Body of pancreas (tissue), 4 donors: ENCODE data around the gene ATOH1. TPM values are rescaled to one million over a fixed set of nuclear protein-coding genes. Genes with fewer than 3 reads are reported as not detected.
A peak's percentile ranks its signal among the peaks of the same experiment; 100 is the strongest.

ENCODE experiments used
- ATAC-seq: fragments of 150-250 bp; one replicate; pipeline ENCODE4 v1.9.1; 2016
- DNase-seq, 4 donors: peaks; one replicate each; pipeline ENCODE4 v3.0.0-alpha.2; 2019
- H3K27ac ChIP-seq, 4 donors: fragments of 200-600 bp; sonication (generic); 1 replicate in 3 of 4; 2 replicates in 1 of 4; pipeline versions ENCODE4 v1.5.1 to v1.6.1; 2016 to 2019; ENCODE audit warnings: mild to moderate bottlenecking in 1 of 4, mixed read lengths in 1 of 4, moderate library complexity in 1 of 4
- H3K27me3 ChIP-seq, 2 donors: fragments of 200-600 bp; sonication (generic); one replicate each; pipeline ENCODE4 v1.6.0; 2016; ENCODE audit warnings: mild to moderate bottlenecking in 1 of 2
- H3K36me3 ChIP-seq, 2 donors: fragments of 200-600 bp; sonication (generic); replicated peaks in 1 of 2; 2 replicates each; pipeline ENCODE4 v1.5.1; 2016; ENCODE audit warnings: low read depth in 2 of 2; ENCODE audit not compliant: insufficient read depth in 1 of 2
- H3K4me1 ChIP-seq: fragments of 200-600 bp; sonication (generic); one replicate; pipeline ENCODE4 v1.6.0; 2016
- H3K4me3 ChIP-seq, 2 donors: fragments of 200-600 bp; sonication (generic); 1 replicate in 1 of 2; 2 replicates in 1 of 2; pipeline ENCODE4 v1.5.1; 2016 to 2019
- H3K9me3 ChIP-seq, 3 donors: fragments of 200-600 bp; sonication (generic); 1 replicate in 2 of 3; 2 replicates in 1 of 3; pipeline ENCODE4 v1.5.1; 2016
- POLR2A ChIP-seq, 3 donors: fragments of 450-650 bp; IDR thresholded peaks; one replicate each; pipeline ENCODE4 v1.6.1; 2016; ENCODE audit warnings: antibody characterized with exemption in 3 of 3, mild to moderate bottlenecking in 2 of 3
- WGBS, 2 donors: methylation state at CpG; one replicate each; pipeline ENCODE4 v1.1.5; 2017; 5-methylcytosine and 5-hydroxymethylcytosine counted together
- intact Hi-C: fragments of 100-400 bp; cut with DNase I; formaldehyde crosslinking; loops from one replicate; pipeline ENCODE4 v1.15.1; 2023
- total RNA-seq, 2 donors: library from RNA; depleted of rRNA; stranded (reverse); fragments of >200 nt; gene quantifications; one replicate each; pipeline ENCODE4 v1.1.0, GENCODE V29; 2016
- TF ChIP-seq, protein P1 (sequence below), 7 experiments: fragments of 450-650 bp in 4 of 7; fragments of 200-600 bp in 3 of 7; sonication (generic) in 3 of 7; IDR thresholded peaks; one replicate each; pipeline ENCODE4 v1.5.1; 2016 to 2019; ENCODE audit warnings: antibody characterized with exemption in 7 of 7

Gene ATOH1
- total RNA-seq, 2 donors from 2014 or later = not detected

DNA sequence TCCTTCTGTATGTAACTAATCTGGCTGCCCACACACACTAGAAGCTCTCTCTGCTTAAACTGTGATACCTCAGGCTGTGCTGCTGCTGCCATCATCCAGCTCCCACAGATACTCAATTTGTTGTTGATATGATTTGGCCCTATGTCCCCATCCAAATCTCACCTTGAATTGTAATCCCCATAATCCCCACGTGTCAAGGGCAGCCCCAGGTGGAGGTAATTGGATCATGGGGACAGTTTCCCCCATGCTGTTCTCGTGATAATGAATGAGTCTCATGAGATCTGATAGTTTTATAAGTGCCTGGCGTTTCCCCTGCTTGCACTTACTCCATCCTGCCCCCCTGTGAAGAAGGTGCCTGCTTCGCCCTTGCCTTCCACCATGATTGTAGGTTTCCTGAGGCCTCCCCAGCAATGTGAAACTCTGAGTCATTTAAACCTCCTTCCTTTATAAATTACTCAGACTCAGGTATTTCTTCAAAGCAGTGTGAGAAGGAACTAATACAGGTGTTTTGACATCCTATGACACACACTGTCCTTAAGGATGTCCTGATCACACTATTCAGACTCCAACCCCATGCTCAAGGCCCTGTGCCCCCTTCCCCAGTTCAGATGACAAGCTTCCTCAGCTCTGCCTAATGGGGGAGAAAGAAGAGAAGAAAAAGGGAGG is 2.9 kb upstream of the ATOH1 start:
- Histone ChIP-seq H3K9me3 (no peaks in the 10 kb centered on the region), H3K27me3 (peaks cover 0 to 27% of the 10 kb centered on the region in 2 donors), H3K4me3 (no peak overlapping the region), H3K4me1 (peaks cover 31% of the 10 kb centered on the region), H3K27ac (no peak overlapping the region), H3K36me3 (no peaks in the 10 kb centered on the region)
- intact Hi-C loops = no loop called here
- WGBS, 2 donors = 26 to 29% methylated on average over 4 of the region's 4 CpGs
- TF ChIP-seq POLR2A (IDR thresholded peaks at IDR 0.05) = no peak
- TF ChIP-seq, protein P1, sequence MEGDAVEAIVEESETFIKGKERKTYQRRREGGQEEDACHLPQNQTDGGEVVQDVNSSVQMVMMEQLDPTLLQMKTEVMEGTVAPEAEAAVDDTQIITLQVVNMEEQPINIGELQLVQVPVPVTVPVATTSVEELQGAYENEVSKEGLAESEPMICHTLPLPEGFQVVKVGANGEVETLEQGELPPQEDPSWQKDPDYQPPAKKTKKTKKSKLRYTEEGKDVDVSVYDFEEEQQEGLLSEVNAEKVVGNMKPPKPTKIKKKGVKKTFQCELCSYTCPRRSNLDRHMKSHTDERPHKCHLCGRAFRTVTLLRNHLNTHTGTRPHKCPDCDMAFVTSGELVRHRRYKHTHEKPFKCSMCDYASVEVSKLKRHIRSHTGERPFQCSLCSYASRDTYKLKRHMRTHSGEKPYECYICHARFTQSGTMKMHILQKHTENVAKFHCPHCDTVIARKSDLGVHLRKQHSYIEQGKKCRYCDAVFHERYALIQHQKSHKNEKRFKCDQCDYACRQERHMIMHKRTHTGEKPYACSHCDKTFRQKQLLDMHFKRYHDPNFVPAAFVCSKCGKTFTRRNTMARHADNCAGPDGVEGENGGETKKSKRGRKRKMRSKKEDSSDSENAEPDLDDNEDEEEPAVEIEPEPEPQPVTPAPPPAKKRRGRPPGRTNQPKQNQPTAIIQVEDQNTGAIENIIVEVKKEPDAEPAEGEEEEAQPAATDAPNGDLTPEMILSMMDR (IDR thresholded peaks at IDR 0.05) = no peak
- DNase-seq (no peak), ATAC-seq (no peak)

DNA sequence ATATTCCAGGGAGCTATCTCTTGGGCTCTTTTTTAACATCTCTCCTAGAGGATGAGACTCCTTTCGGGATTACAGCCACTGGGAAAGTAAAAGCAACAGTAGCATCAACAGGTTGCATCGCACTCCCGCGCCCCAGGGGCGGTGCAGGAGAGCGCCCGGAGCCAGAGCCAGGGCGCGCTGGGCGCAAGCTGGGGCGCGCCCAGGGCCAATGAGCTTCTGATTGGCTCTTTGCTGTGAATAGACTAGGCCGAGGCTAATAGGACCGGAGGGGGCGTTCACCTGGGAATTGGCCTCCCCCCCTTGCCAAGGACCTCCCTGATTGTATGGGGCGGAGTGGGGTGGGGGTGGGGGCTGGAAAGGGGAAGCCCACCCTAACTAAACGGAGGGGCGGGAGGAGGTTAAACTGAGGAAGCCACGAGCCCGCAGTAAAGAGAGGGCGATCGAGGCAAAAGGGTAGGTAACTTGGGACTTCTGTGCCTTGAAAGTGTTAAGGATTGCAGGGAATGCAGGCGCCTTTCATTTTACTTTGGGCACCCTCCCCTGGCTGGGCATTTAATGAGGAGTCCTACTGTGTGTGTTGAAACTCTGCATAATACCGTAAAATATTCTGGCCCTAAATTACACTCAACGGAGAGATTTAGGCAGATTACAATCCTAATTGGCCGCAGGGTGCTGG is 1.1 kb upstream of the ATOH1 start:
- no peaks in the 10 kb centered on the region for H3K36me3 ChIP-seq
- no peak overlapping the region for H3K4me3 ChIP-seq
- no peaks in the 10 kb centered on the region for H3K9me3 ChIP-seq
- H3K27me3 ChIP-seq = peaks cover 0 to 34% of the 10 kb centered on the region in 2 donors
- peaks cover 38% of the 10 kb centered on the region for H3K4me1 ChIP-seq
- intact Hi-C loops = no loop called here
- TF ChIP-seq, protein P1 (IDR thresholded peaks at IDR 0.05) = no peak
- TF ChIP-seq POLR2A (IDR thresholded peaks at IDR 0.05) = no peak
- WGBS, 2 donors = 4 to 6% methylated on average over 22 to 26 of the region's 26 CpGs
- DNase-seq (peak in 1 of 4 donors; percentile 15), ATAC-seq (peak; percentile 40)
- H3K27ac ChIP-seq = no peak overlapping the region

DNA sequence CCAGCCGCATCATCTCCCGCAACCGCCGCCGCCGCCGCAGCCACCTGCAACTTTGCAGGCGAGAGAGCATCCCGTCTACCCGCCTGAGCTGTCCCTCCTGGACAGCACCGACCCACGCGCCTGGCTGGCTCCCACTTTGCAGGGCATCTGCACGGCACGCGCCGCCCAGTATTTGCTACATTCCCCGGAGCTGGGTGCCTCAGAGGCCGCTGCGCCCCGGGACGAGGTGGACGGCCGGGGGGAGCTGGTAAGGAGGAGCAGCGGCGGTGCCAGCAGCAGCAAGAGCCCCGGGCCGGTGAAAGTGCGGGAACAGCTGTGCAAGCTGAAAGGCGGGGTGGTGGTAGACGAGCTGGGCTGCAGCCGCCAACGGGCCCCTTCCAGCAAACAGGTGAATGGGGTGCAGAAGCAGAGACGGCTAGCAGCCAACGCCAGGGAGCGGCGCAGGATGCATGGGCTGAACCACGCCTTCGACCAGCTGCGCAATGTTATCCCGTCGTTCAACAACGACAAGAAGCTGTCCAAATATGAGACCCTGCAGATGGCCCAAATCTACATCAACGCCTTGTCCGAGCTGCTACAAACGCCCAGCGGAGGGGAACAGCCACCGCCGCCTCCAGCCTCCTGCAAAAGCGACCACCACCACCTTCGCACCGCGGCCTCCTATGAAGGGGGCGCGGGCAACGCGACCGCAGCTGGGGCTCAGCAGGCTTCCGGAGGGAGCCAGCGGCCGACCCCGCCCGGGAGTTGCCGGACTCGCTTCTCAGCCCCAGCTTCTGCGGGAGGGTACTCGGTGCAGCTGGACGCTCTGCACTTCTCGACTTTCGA is 654 bp downstream of the ATOH1 start:
- intact Hi-C loops = no loop called here
- Histone ChIP-seq H3K27ac (no peak overlapping the region), H3K4me1 (peaks cover 38% of the 10 kb centered on the region), H3K36me3 (no peaks in the 10 kb centered on the region), H3K9me3 (no peaks in the 10 kb centered on the region), H3K4me3 (peak overlapping the region in 1 of 2 donors; percentile 11), H3K27me3 (peaks cover 0 to 34% of the 10 kb centered on the region in 2 donors)
- ATAC-seq (peak; percentile 23), DNase-seq (peak in 3 of 4 donors; percentile 15 to 19 (median 16))
- no peak for TF ChIP-seq POLR2A (IDR thresholded peaks at IDR 0.05)
- TF ChIP-seq, protein P1 (IDR thresholded peaks at IDR 0.05) = no peak
- WGBS, 2 donors = 1% methylated on average over 21 to 70 of the region's 70 CpGs

DNA sequence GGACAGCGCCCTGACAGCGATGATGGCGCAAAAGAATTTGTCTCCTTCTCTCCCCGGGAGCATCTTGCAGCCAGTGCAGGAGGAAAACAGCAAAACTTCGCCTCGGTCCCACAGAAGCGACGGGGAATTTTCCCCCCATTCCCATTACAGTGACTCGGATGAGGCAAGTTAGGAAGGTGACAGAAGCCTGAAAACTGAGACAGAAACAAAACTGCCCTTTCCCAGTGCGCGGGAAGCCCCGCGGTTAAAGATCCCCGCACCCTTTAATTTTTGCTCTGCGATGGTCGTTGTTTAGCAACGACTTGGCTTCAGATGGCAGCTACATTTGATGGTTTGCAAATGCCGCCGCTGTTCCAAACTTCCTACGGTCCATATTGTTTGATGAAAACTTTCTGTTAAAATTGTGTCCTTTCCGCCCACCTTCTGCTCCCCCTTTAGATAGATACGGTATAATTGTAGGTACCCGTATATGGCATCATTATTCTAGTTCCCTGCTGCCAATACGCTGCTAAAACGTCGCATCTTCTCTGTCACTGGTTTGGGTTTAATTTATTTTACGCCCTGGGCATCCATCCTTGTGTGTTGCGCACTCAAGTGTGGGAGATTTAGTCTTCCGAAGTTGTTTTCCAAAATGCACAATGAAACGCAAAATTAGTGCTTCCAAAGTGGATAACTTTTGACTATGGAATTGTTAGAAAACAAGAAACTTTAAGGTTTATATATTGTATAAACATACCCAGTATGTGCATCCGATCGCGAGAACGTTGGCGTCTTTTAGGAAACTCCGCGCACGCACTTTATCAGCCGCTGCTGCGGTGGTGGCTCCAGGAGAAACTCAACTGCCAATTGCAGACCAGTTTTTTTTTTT is 1.5 kb downstream of the ATOH1 start:
- H3K4me1 ChIP-seq = peaks cover 38% of the 10 kb centered on the region
- intact Hi-C loops = no loop called here
- TF ChIP-seq, protein P1 (IDR thresholded peaks at IDR 0.05) = no peak
- TF ChIP-seq POLR2A (IDR thresholded peaks at IDR 0.05) = no peak
- H3K4me3 ChIP-seq = no peak overlapping the region
- H3K27ac ChIP-seq = no peak overlapping the region
- no peaks in the 10 kb centered on the region for H3K36me3 ChIP-seq
- DNase-seq = no peak
- 11 to 23% methylated on average over 31 to 40 of the region's 40 CpGs for WGBS, 2 donors
- peaks cover 0 to 34% of the 10 kb centered on the region in 2 donors for H3K27me3 ChIP-seq
- no peak for ATAC-seq
- no peaks in the 10 kb centered on the region for H3K9me3 ChIP-seq
